ENCODE data around the gene GRM3.

DNA sequence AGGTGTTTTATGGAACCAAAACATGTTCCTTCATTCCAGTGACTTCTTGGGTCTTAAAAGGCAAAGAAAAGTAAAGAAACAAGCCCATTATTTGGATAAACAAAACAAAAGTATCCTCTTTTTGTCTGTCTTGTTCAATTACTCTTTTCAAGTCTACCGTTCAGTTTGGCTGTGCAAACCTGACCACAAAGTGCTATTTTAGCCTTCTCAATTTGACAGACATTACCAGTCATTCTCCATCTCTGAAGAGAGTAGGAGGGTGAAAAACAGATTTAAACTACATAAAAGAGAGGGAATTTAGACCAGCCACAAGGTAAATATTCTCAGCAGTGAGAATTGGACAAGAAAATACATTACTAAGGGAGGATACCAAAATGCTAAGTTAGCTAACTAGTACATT, 145.2 kb downstream of the GRM3 start:
- TF ChIP-seq POLR2A (IDR thresholded peaks at IDR 0.05; ENCODE audit: low read depth, low read length): no peak
- no peak for TF ChIP-seq POLR2AphosphoS5 (IDR thresholded peaks at IDR 0.05; ENCODE audit: low read depth, low read length)

Data from GM12892 (cell line).